Left colon (tissue), 2 donors: ENCODE data around the gene CCDC87. TPM values are rescaled to one million over a fixed set of nuclear protein-coding genes. Genes with fewer than 3 reads are reported as not detected.
A peak's percentile ranks its signal among the peaks of the same experiment; 100 is the strongest.

ENCODE experiments used
- ATAC-seq: fragments of 200-7000 bp; cut with Tn5 transposase; one replicate; pipeline ENCODE4 v1.9.1; 2020; ENCODE audit warnings: mild to moderate bottlenecking, moderate library complexity
- DNase-seq, 2 donors: peaks; one replicate each; pipeline ENCODE4 v3.0.0-alpha.2; 2020
- intact Hi-C, 2 donors: fragments of 100-400 bp; cut with DNase I in 1 of 2; cut with micrococcal nuclease in 1 of 2; formaldehyde crosslinking; loops; one replicate each; pipeline versions ENCODE4 v1.11.2 to v1.14.0; 2022; cut with DNase I, micrococcal nuclease
- total RNA-seq, 2 donors: library from RNA; stranded (reverse); fragmentation: NEBNext Ultra II Directional; extraction: Animal tissue kit (Norgen Biotek cat#: 25700); gene quantifications; one replicate each; pipeline ENCODE4 v1.2.1, GENCODE V29; 2021
- donor health status: DM: no; HTN: no; CAD: no.
- donor health status: DM: yes; HTN: yes; CAD: no.

The CCDC87 gene
- total RNA-seq, 2 donors from 2014 or later, result 0.22 to 0.46 TPM

GRCh38 chr11:66561975-66562248 lies 31.0 kb downstream of the CCDC87 start:
- DNase-seq (no peak), ATAC-seq (no peak)
- intact Hi-C loops, result loop anchor here in 1 of 2 donors (10.0 kb wide), 1 partner anchor 123 kb away; no protein-coding TSS in a partner anchor

GRCh38 chr11:66561178-66561974 lies 31.5 kb downstream of the CCDC87 start:
- intact Hi-C loops, result loop anchor here in 1 of 2 donors (10.0 kb wide), 1 partner anchor 123 kb away; no protein-coding TSS in a partner anchor
- ATAC-seq, result no peak

GRCh38 chr11:66559866-66560676 lies 32.8 kb downstream of the CCDC87 start:
- intact Hi-C loops, result loop anchor here in 1 of 2 donors (10.0 kb wide), 1 partner anchor 125 kb away; no protein-coding TSS in a partner anchor
- ATAC-seq (peak; percentile 33), DNase-seq (no peak)

More at GRCh38 chr11:66561178-66561974, 31.5 kb downstream of the CCDC87 start:
- no peak for DNase-seq

- DNase-seq (no peak), ATAC-seq (peak; percentile 26)
- intact Hi-C loops, result no loop called here
Observed at GRCh38 chr11:66559142-66559865, 33.6 kb downstream of the CCDC87 start.

GRCh38 chr11:66557733-66558326 lies 35.0 kb downstream of the CCDC87 start:
- DNase-seq, result no peak
- intact Hi-C loops, result no loop called here
- ATAC-seq, result no peak

GRCh38 chr11:66556086-66556485 lies 36.8 kb downstream of the CCDC87 start:
- intact Hi-C loops, result no loop called here
- DNase-seq (no peak), ATAC-seq (no peak)

- DNase-seq, result no peak
- no peak for ATAC-seq
- intact Hi-C loops, result no loop called here
Observed at GRCh38 chr11:66555416-66555815, 37.4 kb downstream of the CCDC87 start.

- intact Hi-C loops, result no loop called here
- DNase-seq, result no peak
- no peak for ATAC-seq
Observed at GRCh38 chr11:66554602-66555001, 38.3 kb downstream of the CCDC87 start.

GRCh38 chr11:66550887-66551286 lies 42.0 kb downstream of the CCDC87 start:
- DNase-seq, result no peak
- no peak for ATAC-seq
- intact Hi-C loops, result no loop called here

- intact Hi-C loops, result no loop called here
- DNase-seq (no peak), ATAC-seq (no peak)
Observed at GRCh38 chr11:66549696-66550095, 43.2 kb downstream of the CCDC87 start.

GRCh38 chr11:66548774-66549630 lies 43.9 kb downstream of the CCDC87 start:
- DNase-seq, result no peak
- intact Hi-C loops, result no loop called here
- ATAC-seq, result no peak

GRCh38 chr11:66548041-66548440 lies 44.8 kb downstream of the CCDC87 start:
- intact Hi-C loops, result no loop called here
- DNase-seq (no peak), ATAC-seq (no peak)

GRCh38 chr11:66547662-66548009 lies 45.2 kb downstream of the CCDC87 start:
- intact Hi-C loops, result no loop called here
- ATAC-seq (no peak), DNase-seq (no peak)

- intact Hi-C loops, result no loop called here
- DNase-seq, result no peak
- ATAC-seq, result no peak
Observed at GRCh38 chr11:66546966-66547661, 45.7 kb downstream of the CCDC87 start.

- intact Hi-C loops, result no loop called here
- peak; percentile 0 for ATAC-seq
- DNase-seq, result peak; percentile 49 to 62
Observed at GRCh38 chr11:66546368-66546965, 46.4 kb downstream of the CCDC87 start, which contains the start of gene ACTN3. Gene ACTN3, plus strand, starts transcription at chr11:66546903. Its CDS starts 35 bp downstream, at chr11:66546938.

GRCh38 chr11:66545701-66546367 lies 47.0 kb downstream of the CCDC87 start, which contains the start of gene ZDHHC24:
Gene ZDHHC24, minus strand, starts transcription at chr11:66546048. Its CDS starts 45 bp downstream, at chr11:66546003.
- ATAC-seq (peak; percentile 97), DNase-seq (peak; percentile 97)
- intact Hi-C loops, result no loop called here
